GM10248 (cell line): ENCODE measurements around the gene HSDL2.

Experiments
- CTCF ChIA-PET: fragments of 300-600 bp; sonication (Branson Sonifier 250); formaldehyde crosslinking; extraction: SDS; loops from one replicate; lab custom pipeline; 2021; ENCODE audit warnings: antibody characterized with exemption; lab: Yijun Ruan, JAX
- POLR2A ChIA-PET: fragments of 350-650 bp; sonication (Branson Sonifier 250); formaldehyde crosslinking; extraction: SDS; loops from one replicate; lab custom pipeline; 2020; ENCODE audit warnings: antibody characterized with exemption; lab: Yijun Ruan, JAX
- DNase-seq: peaks from one replicate; pipeline ENCODE4 v3.0.0; 2012; ENCODE audit errors: extremely low spot score
- CTCF ChIP-seq: IDR thresholded peaks from 2 replicates; pipeline ENCODE4 v1.5.1; 2012; ENCODE audit warnings: mild to moderate bottlenecking, low read depth; ENCODE audit errors: extremely low read depth, missing control alignments, control extremely low read depth

Gene HSDL2

GRCh38 chr9:112502175-112502946 is 122.5 kb downstream of the HSDL2 start:
- TF ChIP-seq CTCF: no peak
- ChIA-PET POLR2A (no interaction called here), CTCF (no interaction called here)
- DNase-seq: no peak

GRCh38 chr9:112503170-112503569 is 123.3 kb downstream of the HSDL2 start:
- no peak for TF ChIP-seq CTCF
- ChIA-PET CTCF (no interaction called here), POLR2A (no interaction called here)
- no peak for DNase-seq

- ChIA-PET CTCF (interaction anchor here (1.4 kb wide), 1 partner anchor 14 kb away, joined by 4 read pairs; no protein-coding TSS in a partner anchor), POLR2A (no interaction called here)
- no peak for TF ChIP-seq CTCF
- no peak for DNase-seq
These were observed 125.2 kb downstream of the HSDL2 start for GRCh38 chr9:112505086-112505485.

- no peak for DNase-seq
- ChIA-PET POLR2A (no interaction called here), CTCF (interaction anchor here (1.4 kb wide), 1 partner anchor 14 kb away, joined by 4 read pairs; no protein-coding TSS in a partner anchor)
- TF ChIP-seq CTCF: no peak
These were observed 125.7 kb downstream of the HSDL2 start for GRCh38 chr9:112505607-112506006.

GRCh38 chr9:112506571-112506970 is 126.7 kb downstream of the HSDL2 start:
- no peak for TF ChIP-seq CTCF
- no peak for DNase-seq
- POLR2A ChIA-PET: no interaction called here
- CTCF ChIA-PET: interaction anchor here (1.3 to 2.6 kb wide), 3 partner anchors 11 to 15 kb away, joined by 3 to 8 read pairs (median 4); no protein-coding TSS in a partner anchor

GRCh38 chr9:112507001-112507680 is 127.2 kb downstream of the HSDL2 start:
- TF ChIP-seq CTCF: no peak
- ChIA-PET POLR2A (no interaction called here), CTCF (interaction anchor here (1.3 to 2.6 kb wide), 3 partner anchors 12 to 16 kb away, joined by 3 to 8 read pairs (median 4); no protein-coding TSS in a partner anchor)
- no peak for DNase-seq
